Islet of Langerhans (tissue), 1 donor: ENCODE results near the gene MYL1.

Experiments used
- FAIRE-seq: peaks from one replicate; lab custom pipeline; 2011; peaks lifted over from hg19 to GRCh38; lab: Jason Lieb, UNC

Gene MYL1

GRCh38 chr2:210315015-210315788 is at the start of gene MYL1:
TSS of gene MYL1 (minus strand) at chr2:210315174. CDS start at chr2:210315042, 132 bp downstream.
- FAIRE-seq = no peak

GRCh38 chr2:210363876-210364275 is 48.9 kb upstream of the MYL1 start:
- no peak for FAIRE-seq

DNA sequence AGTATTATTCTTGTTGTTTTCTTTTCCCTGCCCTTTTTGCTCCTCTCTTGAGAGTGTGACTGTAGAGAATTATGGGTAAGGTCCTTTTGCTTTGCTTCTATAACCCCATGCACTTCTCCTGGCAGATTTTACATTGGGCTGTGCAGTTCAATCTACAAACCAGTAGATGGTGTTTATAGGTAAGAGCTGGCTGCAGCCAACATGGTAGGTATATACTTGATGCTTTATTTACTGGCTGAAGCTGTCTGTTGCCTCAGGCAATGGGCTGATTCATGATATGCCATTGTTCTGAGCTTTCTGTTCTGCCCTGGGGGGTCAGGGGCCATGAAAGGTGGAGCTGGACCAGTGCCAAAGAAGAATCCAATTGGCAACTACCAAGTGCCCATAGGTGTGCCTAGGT is 48.3 kb upstream of the MYL1 start:
- no peak for FAIRE-seq

DNA sequence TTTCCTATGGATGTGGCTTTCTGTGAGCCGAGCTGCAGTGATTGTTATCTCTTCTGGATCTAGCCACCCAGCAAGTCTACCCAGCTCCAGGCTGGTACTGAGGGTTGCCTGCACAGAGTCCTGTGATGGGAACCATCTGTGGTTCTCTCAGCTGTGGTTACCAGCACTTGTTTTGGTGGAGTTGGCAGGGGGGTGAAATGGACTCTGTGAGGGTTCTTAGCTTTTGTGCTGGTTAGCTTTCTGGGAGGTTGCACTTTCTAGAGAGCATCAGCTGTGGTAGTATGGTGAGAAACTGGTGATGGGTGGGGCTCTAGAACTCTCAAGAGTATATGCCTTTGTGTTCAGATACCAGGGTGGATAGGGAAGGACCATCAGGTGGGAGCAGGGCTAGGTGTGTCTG is 45.4 kb upstream of the MYL1 start:
- no peak for FAIRE-seq

DNA sequence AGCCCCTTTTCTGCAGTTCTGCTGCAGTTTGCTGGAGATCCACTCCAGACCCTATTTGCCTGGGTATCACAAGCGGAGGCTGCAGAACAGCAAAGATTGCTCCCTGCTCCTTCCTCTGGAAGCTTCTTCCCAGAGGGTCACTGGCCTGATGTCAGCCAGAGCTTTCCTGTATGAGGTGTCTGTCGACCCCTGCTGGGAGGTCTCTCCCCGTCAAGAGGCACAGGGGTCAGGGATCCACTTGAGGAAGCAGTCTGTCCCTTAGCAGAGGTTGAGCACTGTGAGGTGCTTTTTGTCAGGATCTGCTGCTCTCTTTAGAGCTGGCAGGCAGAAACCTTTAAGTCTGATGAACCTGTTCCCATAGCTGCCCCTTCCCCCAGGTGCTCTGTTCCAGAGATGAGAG is 42.0 kb upstream of the MYL1 start:
- no peak for FAIRE-seq

DNA sequence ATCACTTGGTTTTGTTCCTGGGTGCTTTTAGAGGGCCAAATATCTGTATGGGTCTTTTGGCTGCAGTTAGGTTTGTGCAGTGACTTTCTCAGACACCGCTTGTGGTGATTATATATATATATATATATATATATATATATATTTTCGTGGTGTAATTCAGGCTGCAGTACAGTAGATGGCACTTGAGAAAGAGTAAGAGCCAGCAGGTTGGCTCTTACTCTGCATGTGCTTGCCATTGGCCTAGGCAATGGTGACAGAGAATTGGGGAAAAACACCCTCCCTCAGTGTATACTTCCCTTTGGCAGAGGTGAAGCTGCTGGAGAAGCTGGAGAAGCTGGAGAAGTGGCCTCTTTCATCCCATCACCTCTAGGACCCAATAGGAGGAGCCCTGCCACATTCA is 22.2 kb upstream of the MYL1 start:
- FAIRE-seq = no peak

- FAIRE-seq = no peak
Observed at GRCh38 chr2:210324906-210325305, 9.9 kb upstream of the MYL1 start.

GRCh38 chr2:210324458-210324857 is 9.5 kb upstream of the MYL1 start:
- no peak for FAIRE-seq

DNA sequence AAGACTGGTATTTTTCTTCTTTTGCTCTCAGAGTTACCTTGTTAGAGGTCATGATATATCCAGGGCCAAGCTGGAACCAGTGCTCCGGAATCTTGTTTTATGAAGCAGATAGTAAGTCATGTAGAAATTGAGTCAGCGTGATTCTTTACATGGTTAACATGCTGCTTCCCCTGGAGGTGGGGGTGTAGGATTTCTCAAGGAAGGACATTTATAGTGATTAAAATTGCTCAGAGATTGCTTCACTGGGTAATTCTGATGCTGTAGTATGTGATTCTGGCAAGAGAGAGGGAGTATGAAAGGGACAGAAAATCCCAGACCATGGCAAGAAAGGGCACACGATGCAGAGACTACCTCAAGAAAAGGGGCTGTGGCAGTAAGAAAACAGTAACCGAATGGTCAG is 8.0 kb upstream of the MYL1 start:
- no peak for FAIRE-seq

DNA sequence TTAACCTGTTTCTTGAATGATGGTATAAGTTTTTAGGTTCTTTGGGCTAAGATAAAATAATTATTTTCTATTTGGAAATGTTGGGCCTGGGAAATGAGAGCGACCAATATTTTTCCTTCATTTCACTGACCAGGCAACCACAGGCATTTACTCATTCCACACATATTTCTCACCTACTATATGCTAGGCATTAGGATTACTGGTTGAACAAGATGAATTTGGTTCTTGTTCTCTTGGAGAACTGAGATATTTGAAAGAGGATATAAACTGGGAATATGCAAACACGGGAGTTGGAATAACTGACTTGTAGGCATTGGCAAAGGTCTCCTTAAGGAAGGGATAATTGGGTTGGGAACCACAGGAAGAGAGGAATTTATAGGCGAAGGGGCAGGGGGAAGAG is 3.9 kb upstream of the MYL1 start:
- FAIRE-seq = no peak

DNA sequence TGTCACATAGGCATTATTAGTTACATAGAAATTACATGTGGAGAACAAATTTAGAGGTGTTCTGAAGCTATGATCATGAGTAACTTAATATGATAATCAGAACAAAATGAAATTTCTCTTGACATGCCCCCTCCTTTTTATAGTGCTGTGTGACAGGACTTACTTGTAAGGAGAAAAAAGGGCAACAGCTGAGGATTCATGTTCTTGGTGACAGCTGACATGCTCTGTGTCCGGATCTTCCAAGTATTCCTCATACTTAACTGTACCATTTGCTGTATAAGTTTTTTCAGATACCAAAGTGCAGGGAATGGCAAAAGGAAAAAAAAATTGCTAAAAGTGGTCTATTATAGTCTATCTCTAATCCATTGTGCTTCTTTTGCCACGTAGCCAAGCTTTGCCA is 3.5 kb upstream of the MYL1 start:
- no peak for FAIRE-seq

GRCh38 chr2:210310550-210310949 is 4.4 kb downstream of the MYL1 start:
- FAIRE-seq = no peak

GRCh38 chr2:210309548-210310233 is 5.3 kb downstream of the MYL1 start:
- peak; percentile 91 for FAIRE-seq

DNA sequence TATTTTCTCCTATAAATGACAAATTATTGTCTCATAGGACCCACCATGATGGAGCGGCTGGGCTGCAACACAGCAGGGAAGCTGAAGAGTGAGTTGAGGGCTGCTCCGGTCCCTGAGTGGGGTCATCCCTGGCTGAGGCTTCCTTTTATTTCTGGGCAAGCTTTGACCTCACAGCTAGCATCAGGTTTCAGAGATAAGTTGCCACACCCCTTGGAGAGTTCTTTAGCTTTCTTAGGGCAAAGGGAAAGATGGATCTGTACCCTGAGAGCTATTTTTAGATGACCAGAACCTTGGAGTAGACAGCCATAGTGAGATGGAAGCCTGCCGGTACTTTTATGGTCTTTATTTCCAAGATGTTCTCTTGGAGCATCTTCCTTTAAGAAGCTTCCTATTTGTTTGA is 11.5 kb downstream of the MYL1 start:
- FAIRE-seq = no peak

- no peak for FAIRE-seq
Observed at GRCh38 chr2:210302326-210302725, 12.6 kb downstream of the MYL1 start.

DNA sequence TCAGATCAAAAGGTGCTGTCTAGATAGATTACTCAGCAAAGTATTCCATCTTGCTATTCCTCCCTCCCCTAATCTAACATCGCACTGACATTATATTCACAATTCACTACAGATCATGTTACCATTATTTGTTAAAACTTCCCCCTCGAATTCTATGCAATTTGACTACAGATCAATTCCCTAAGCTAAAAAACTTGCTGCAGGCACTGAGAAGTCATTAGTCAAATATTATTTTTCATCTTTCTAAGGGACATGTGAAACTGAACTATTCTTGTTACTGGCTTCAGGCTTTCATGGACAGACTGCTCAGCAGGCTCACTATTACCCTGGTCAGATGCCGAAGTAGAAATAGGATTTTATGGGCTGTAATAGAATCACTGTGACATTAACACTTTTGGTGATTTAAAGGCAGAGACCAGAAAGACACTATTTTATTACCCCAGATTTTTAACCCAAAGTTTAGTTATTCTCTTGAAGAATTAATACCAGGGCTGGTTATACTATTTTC is 15.1 kb downstream of the MYL1 start:
- no peak for FAIRE-seq

DNA sequence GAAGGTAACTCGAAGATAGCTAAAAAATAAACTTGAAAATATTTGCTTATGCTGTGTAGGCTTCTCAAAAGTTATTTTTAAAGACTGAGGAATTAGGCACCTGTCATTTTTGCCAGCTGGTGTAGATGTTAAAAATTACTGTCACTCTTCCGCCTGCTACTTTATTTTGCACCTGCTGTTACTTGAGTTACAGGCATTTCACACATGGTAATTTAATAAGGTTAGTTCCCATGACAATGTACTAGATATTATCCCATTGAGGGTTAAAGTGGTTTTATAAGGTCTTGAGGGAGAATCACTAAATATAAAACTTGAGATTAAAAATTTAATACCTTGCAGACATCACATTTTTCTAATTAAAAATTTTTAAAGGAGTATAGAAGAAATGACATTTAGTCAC is 26.6 kb downstream of the MYL1 start:
- no peak for FAIRE-seq

GRCh38 chr2:210287301-210287700 is 27.7 kb downstream of the MYL1 start:
- no peak for FAIRE-seq

GRCh38 chr2:210286123-210286680 is 28.8 kb downstream of the MYL1 start:
- FAIRE-seq = peak; percentile 21

DNA sequence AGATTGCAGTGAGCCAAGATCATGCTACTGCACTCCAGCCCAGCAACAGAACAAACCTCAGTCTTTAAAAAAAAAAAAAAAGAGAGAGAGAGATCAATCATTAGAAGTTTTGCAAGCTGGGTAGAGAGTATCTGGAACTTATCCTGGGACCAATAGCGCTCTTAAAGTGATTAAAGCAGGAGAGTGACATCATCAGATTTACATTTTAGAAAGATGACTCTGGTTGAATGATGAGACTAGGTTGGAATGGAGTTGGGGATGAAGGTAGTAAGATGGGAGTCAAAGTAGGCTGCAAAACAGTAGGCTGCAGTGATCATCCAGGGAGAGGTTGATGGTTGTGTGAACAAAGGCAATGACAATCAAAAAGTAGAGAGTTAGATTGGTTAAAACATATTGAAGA is 37.8 kb downstream of the MYL1 start:
- FAIRE-seq = no peak

DNA sequence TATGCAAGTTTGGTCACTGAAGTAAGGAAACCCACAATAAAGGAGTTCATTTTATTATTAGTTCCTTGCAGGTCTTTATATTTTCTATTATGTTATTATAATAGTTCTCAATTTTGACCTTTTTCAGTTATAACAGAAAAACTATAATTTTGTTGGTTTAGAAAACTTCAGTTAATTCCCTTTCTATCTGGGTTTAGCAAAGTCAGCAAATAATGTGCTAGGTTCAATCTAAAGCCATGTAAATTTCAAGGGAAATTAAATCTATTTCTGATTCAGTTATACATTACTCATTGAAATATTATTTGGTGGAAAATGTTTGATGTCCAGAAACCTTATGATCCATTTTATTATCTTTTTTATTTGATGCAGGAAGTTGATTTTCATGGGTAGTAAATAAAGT is 43.7 kb downstream of the MYL1 start:
- peak; percentile 77 for FAIRE-seq

DNA sequence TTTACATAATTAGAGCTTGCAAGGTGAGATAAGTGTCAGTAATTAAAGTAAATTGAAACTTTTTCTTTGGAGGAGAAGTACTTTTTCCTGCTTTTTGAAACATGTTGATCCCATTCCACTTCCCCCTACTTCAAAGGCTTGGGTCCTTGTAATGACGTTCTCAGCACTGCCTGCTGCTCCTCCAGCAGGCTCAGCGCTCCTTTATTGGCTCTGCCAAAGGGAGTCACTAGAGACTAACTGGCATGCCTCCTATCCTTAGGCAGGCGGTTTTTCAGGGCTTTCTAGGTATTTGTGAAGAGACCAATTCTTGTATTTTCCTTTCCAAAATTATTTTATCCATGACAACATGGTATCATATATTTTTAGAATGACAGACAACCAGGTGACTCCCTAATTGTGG is 45.8 kb downstream of the MYL1 start:
- FAIRE-seq = no peak

DNA sequence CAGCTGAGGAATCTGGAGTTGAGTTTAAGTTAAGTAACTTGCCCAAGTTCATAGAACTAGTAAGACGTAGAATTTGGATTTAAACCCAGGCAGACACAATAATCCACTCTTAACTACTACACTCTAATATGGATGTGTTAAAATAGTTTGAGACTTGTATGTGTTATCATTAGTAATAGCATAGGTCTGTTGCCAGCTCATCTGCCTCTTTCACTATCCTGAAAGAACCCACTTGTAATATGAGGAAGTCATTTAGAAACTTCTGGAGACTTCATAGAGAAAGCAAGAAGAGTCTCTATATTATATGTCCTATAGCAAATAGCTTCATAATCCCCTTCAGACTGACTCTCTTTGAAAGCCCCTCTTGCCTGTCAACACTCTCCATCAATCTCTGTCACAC is 46.7 kb downstream of the MYL1 start:
- no peak for FAIRE-seq

GRCh38 chr2:210267698-210268097 is 47.3 kb downstream of the MYL1 start:
- no peak for FAIRE-seq
